GM19035 (cell line): ENCODE measurements around the gene UMOD.

Source experiments
- ATAC-seq: cut with Tn5 transposase; IDR thresholded peaks from one replicate; pipeline ENCODE4 v1.9.1; 2021; ENCODE audit not compliant: unreplicated experiment

Gene UMOD

GRCh38 chr16:20352615-20353014 is at the start of gene UMOD:
Gene UMOD, minus strand, starts transcription at chr16:20352715. Its CDS starts 1,978 bp downstream, at chr16:20350737.
- ATAC-seq, result no peak

- no peak for ATAC-seq
Observed at GRCh38 chr16:20401475-20402016, 49.0 kb upstream of the UMOD start.

DNA sequence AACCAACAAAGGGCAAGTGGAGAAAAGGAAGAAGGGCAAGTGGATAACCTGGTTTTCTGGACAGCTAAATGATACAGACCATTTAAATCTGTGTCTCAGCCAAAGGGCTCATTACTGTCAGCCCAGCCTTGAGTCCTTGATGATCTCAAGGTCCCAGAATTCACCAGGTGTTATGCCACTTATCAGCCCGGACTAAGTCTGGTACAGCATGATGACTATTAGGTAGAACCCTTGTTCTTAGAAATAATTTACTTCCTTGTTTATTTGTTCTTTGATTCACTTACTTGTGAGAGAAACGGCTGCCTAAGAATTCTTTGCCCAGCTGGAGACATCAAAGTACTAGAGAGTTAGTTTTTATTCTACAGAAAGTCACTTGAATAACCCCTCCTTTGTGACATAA is 48.6 kb upstream of the UMOD start:
- ATAC-seq, result no peak

DNA sequence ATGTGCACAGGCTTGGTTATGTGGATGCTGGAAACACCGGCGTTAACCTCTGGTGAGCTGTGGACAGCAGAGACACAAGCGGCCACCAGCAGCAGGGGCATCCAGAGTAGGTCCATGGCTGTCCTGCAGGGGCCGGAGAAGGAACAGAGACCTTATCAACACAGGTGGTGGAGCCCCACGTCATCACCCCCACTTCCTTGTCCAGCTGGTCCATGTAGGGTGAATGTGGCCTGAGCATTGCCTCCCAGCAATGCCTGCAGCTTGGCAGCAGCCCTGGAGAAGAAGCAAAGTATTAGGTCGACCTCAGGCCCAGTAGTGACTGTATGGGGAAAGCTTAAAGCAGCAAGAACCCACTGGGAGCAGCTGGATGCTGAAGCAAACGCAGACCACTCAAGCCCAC is 46.7 kb upstream of the UMOD start:
- no peak for ATAC-seq

- no peak for ATAC-seq
Observed at GRCh38 chr16:20398603-20399002, 46.1 kb upstream of the UMOD start.

- no peak for ATAC-seq
Observed at GRCh38 chr16:20397468-20398074, 45.1 kb upstream of the UMOD start.

DNA sequence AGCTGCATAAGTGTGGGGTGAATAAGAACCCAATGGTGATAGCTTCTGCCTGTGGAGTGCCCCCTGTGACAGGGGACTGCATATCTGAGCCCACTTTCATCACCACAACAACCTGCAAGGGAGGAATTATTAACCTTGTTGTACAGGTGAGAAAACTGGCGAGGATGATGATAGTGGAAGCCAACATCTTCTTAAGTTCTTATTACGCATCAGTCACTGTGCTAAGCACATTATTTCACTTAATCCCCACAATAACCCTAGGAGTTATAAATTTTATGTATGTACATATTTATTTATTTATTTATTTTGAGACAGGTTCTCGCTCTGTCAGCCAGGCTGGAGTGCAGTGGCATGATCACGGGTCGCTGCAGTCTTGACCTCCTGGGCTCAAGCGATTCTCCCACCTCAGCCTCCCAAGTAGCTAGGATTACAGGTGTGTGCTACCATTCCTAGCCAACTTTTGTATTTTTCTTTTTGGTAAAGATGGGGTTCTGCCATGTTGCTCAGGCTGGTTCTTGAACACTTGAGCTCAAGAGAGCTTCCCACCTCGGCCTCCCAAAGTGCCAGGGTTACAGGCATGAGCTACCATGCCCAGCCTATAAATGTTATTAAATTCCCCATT is 44.4 kb upstream of the UMOD start:
- no peak for ATAC-seq

- no peak for ATAC-seq
Observed at GRCh38 chr16:20395946-20396345, 43.4 kb upstream of the UMOD start.

- no peak for ATAC-seq
Observed at GRCh38 chr16:20393801-20394577, 41.5 kb upstream of the UMOD start.

GRCh38 chr16:20391045-20391444 is 38.5 kb upstream of the UMOD start:
- ATAC-seq, result no peak

DNA sequence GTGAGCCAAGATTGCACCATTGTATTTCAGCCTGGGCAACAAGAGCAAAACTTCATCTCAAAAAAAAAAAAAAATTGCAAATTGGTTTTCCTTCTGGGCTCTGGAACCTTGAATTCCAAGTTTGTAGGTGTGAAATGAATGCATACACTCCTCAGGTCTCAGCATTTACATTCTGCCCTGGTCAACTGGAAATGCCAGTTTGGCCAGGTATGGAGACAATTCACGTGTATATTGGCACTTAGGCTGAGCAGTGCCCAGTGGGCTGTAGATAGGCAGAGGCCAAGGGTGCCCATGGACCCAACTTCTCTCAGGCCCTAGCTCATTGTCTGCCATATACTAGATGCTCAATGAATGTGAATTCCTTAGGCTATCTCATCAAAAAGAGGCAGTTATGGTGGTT is 36.3 kb upstream of the UMOD start:
- ATAC-seq, result no peak

DNA sequence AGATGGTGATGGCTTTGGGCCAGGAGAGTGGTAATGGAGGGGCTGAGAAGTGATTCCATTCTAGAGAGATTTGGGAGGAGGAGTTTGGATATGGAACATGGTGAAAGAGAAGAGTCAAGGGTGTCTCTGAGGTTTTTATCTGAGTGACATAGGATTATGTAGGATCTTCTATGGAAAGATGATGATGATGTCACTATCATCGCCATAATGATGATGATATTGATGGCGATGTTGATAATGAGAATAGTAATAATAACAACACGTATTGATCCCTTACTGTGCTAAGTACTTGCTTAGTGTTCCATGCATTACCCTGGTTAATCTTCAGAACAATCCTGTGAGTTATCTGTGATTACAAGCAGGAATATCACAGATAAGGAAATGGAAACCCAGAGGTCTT is 35.5 kb upstream of the UMOD start:
- no peak for ATAC-seq

GRCh38 chr16:20385844-20386832 is 33.6 kb upstream of the UMOD start:
- ATAC-seq, result no peak

DNA sequence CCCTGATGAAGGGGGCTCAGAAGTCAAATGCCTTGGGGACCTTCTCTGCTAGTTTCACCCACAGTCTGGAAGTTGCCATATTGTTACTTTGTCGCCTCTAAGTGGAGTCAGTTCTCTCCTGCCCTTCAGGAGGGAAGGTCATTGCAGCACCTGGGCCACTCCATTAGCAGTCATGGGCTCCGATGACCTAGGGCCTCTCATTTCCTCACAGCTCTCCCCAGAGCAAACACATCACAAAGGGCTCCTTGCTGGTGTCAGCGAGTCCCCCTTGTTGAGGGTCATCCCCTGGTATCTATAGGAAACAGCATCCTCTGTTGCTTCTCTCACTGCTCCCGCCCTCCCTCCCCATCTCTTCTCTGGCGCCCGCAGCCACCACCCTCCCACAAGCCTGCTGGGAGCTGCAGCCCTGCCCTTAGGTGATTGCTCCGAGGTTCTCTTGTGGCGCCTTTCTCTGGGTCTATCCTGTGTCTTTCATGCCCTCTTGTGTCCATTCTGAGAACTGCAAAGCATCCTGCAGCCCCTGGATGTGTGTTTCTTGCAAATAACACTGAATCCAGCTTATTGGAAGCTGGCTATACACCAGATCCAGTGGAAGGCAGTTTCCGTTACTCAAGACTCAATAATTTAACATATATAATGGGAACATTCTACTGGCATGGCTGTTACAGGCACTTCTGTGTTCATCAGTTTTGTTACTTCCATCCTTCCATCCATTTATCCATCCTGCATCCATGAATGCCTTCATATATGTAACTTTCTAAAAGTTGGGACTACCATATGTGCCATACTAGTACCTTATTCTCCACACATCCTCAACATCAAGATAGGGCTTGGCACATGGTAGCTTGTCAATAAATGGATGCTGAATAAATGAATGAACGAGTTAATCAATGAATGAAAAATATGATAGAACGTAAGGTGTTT is 30.9 kb upstream of the UMOD start:
- no peak for ATAC-seq

GRCh38 chr16:20382202-20382948 is 29.9 kb upstream of the UMOD start:
- ATAC-seq, result no peak

GRCh38 chr16:20380782-20381181 is 28.3 kb upstream of the UMOD start:
- no peak for ATAC-seq

GRCh38 chr16:20377181-20377580 is 24.7 kb upstream of the UMOD start:
- no peak for ATAC-seq

DNA sequence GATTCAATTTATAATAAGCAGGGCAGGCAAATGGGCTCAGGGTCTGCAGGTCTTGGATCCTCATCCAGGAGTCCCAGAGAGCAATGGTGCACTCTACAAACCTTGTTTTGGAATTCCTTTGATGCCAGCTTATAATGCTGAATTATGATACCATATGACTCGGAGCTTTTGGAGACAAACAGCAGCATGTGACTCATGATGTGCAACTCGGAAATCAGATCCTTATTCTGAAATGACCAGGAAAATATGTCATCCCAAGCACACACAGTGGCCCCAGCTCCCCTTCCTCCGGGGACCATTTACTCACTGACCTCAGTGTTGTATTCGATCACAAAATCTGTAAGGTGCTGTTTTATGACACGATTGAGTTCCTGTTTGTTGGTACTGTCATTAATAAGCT is 20.2 kb upstream of the UMOD start:
- no peak for ATAC-seq

DNA sequence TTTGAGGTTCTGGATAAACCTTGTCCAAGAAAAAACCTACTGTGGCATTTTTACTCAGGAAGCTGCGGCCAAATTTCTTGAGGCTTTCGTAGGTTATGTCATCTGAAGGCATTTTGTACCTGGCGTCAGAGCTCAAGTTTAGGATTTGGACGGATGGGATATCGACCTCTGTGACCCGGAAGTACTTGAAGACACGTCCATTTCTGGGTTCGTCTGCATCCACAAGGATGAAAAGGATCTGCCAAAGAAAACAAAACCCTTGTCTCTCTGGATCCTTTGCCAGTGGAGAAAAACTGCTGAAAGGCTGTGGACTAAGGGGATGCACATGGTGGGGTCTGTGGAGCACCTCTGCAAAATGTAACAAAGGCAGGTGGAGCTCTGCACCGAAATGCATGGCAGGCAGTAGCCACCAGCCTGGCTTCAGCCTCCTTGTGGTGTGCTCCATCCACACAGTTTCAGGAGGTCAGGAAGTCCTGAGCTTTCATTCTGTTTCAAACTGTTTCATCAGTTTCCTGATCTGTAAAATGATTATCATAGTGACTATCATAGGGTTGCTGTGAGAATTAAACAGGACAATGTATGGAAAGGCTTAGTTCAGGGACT is 17.0 kb upstream of the UMOD start:
- no peak for ATAC-seq
